HG02678 (cell line): ENCODE data around the gene KRT8.

Source experiments
- ATAC-seq: cut with Tn5 transposase; IDR thresholded peaks from one replicate; pipeline ENCODE4 v1.9.1; 2021; ENCODE audit warnings: mild to moderate bottlenecking, moderate library complexity; ENCODE audit not compliant: unreplicated experiment

Gene KRT8

GRCh38 chr12:52925717-52926595 lies 21.1 kb upstream of the KRT8 start:
- ATAC-seq, result no peak

- ATAC-seq, result no peak
These were observed 20.2 kb upstream of the KRT8 start for GRCh38 chr12:52924764-52925716.

- no peak for ATAC-seq
These were observed 16.8 kb upstream of the KRT8 start for GRCh38 chr12:52921488-52922165.

GRCh38 chr12:52920937-52921336 lies 16.1 kb upstream of the KRT8 start:
- ATAC-seq, result no peak

- no peak for ATAC-seq
These were observed 13.9 kb upstream of the KRT8 start for GRCh38 chr12:52918784-52919183.

- ATAC-seq, result no peak
These were observed 13.5 kb upstream of the KRT8 start for GRCh38 chr12:52918351-52918750.

GRCh38 chr12:52917800-52918199 lies 12.9 kb upstream of the KRT8 start:
- no peak for ATAC-seq

- ATAC-seq, result no peak
These were observed 11.3 kb upstream of the KRT8 start for GRCh38 chr12:52916216-52916615.

- ATAC-seq, result no peak
These were observed 10.8 kb upstream of the KRT8 start for GRCh38 chr12:52915637-52916036.

- ATAC-seq, result no peak
These were observed 9.8 kb upstream of the KRT8 start for GRCh38 chr12:52914576-52915121.

- no peak for ATAC-seq
These were observed 8.6 kb upstream of the KRT8 start for GRCh38 chr12:52913431-52913821.

GRCh38 chr12:52912711-52913430 lies 8.0 kb upstream of the KRT8 start:
- ATAC-seq, result no peak

GRCh38 chr12:52910248-52910883 lies 5.5 kb upstream of the KRT8 start:
- ATAC-seq, result no peak

- no peak for ATAC-seq
These were observed 4.9 kb upstream of the KRT8 start for GRCh38 chr12:52909796-52910195.

GRCh38 chr12:52909331-52909730 lies 4.5 kb upstream of the KRT8 start:
- ATAC-seq, result no peak

- ATAC-seq, result no peak
These were observed 2.4 kb upstream of the KRT8 start for GRCh38 chr12:52907092-52907810.

GRCh38 chr12:52906191-52906601 lies 1.3 kb upstream of the KRT8 start:
- no peak for ATAC-seq

GRCh38 chr12:52903855-52904508 lies 894 bp downstream of the KRT8 start:
- ATAC-seq, result peak; percentile 58
